Activated T-cell treated with anti-CD3 and anti-CD28 coated beads for 1 hour (primary cell): ENCODE results near the gene KIR2DL3.
"Not testable (repeated sequence)": the region's sequence is repeated elsewhere in the genome, so short reads cannot be mapped to it uniquely, and the experiment has no call there.

Experiments used
- DNase-seq: peaks from one replicate; pipeline ENCODE4 v3.0.0-alpha.2; 2020; ENCODE audit warnings: low read depth

The KIR2DL3 gene

GRCh38 chr19:54738306-54738705 lies at the start of gene KIR2DL3:
Gene KIR2DL3 (plus strand): TSS chr19:54738513. CDS start chr19:54738546, 33 bp downstream.
- not testable (repeated sequence) for DNase-seq

- no peak for DNase-seq
Observed at GRCh38 chr19:54691582-54692297, 46.6 kb upstream of the KIR2DL3 start.

GRCh38 chr19:54692298-54692615 lies 46.1 kb upstream of the KIR2DL3 start:
- DNase-seq: no peak

DNA sequence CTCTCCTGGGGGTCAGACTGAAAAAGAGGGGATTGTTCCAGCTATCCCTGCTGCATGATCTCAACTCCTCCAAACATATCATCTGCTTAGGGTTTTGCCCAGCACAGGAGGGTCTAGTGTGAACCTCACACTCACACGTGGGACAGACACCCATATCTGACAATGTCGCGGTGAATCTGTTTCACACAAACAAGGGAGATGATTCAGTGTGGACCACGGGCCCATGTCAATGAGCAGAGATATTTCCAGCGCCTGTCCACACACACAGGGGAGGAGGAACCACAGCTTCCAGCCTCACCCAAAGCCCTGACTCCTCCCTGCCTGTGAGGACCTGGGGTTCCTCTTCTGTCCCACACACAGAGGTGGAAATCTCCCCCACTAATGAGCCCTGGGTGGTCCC lies 43.7 kb upstream of the KIR2DL3 start:
- no peak for DNase-seq

DNA sequence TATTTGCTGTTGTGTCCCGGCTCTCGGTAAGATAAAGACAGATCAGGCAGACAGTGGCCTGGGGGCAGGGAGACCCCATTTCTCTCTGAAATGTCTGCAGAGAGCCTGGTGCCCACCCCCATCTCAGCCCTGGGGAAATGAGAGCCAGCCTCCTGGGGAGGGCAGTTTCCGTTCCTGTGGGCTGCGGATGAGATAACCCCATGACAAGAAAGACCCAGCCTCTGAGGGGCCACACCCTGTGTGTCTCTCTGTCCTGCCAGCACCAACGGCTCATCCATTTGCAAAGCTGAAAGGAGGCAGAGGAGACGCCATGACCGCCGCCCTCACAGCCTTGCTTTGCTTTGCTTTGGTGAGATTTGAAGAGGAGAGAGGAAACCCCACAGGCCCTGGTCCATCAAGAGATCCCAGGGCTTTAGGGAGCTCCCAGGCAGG lies 42.2 kb upstream of the KIR2DL3 start:
- DNase-seq: no peak

GRCh38 chr19:54696766-54697165 lies 41.5 kb upstream of the KIR2DL3 start:
- DNase-seq: no peak

DNA sequence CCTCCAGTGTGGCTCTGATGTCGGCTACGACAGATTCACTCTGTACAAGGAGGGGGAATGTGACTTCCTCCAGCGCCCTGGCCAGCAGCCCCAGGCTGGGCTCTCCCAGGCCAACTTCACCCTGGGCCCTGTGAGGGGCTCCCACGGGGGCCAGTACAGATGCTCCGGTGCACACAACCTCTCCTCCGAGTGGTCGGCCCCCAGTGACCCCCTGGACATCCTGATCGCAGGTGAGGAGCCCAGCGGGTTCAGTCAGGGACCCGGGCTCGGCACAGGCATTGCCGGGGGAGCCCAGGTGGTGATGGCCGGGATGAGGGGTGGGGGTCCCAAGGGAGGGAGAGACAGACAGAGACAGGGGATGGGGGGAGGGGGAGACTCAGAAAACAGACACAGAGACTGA lies 40.6 kb upstream of the KIR2DL3 start:
- not testable (repeated sequence) for DNase-seq

DNA sequence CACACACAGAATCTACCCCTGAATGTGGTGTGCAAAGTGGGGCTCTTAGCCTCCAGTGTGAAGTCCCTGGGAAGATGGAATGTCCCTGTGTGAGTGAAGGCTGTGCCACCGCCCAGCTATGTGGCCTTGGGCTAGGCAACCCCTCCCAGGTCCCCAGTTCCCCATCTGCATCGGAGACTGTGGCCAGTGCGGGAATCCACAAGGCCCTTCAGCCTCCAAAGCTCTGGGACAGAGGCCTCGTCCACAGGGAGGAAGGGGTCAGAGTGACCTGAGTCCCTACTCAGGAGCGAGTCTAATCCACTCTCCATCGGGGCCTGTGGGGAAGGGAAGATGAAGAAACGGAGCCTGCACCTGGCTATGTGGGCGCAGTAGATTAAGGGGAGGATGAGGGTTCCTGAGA lies 33.4 kb upstream of the KIR2DL3 start:
- DNase-seq: no peak

DNA sequence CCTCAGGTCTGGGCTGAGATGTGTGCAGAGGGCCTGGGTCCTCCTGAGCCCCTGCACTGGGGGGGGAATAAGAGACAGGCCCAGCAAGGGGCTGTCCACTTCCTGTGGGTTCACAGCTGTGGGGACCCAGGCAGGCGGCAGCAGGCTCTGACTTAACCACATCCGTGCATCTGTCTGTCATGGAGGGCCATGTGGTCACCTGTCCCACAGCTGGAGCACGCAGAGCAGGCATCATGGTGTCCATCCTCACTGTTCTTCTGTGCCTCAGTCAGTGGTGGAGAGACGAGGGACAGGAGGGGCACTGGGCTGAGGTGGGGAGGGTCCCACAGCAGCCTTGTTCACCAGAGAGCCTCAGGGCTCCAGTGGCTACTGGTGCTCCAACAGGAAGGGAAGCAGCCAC lies 30.4 kb upstream of the KIR2DL3 start:
- DNase-seq: no peak

- DNase-seq: no peak
Observed at GRCh38 chr19:54708781-54709180, 29.5 kb upstream of the KIR2DL3 start.

DNA sequence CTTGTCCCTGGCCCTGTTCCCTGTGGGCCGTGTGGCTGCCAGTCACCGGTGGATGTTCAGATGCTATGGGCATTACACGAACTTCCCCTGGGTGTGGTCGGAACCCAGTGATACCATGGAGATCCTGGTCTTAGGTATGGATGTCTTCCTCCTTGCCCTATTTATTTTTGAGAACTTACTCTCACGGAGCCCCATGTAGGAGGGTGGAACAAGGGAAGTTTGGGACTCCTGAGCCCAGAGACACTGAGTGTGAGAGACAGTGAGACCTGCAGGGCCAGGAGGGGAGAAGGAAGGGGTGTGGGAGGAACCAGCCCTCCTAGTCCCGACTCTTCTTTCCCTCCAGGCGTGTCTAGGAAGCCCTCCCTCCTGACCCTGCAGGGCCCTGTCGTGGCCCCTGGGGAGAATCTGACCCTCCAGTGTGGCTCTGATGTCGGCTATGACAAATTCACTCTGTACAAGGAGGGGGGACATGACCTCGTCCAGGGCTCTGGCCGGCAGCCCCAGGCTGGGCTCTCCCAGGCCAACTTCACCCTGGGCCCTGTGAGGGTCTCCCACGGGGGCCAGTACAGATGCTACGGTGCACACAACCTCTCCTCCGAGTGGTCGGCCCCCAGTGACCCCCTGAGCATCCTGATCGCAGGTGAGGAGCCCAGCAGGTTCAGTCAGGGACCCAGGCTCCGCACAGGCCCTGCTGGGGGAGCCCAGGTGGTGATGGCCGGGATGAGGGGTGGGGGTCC lies 28.9 kb upstream of the KIR2DL3 start:
- no peak for DNase-seq

DNA sequence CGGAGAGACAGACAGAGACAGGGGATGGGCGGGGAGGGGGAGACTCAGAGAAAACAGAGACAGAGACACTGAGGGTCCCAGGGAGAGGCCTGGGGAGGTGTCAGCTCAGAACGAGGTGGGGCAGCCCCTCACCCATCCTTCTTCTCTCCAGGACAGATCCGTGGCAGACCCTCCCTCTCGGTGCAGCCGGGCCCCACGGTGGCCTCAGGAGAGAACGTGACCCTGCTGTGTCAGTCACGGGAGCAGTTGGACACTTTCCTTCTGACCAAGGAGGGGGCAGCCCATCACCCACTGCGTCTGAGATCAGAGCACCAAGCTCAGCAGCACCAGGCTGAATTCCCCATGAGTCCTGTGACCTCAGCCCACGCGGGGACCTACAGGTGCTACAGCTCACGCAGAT lies 28.4 kb upstream of the KIR2DL3 start:
- not testable (repeated sequence) for DNase-seq

GRCh38 chr19:54724142-54724541 lies 14.2 kb upstream of the KIR2DL3 start, which contains the start of gene KIR3DL3:
Gene KIR3DL3 (plus strand): TSS chr19:54724442. CDS start chr19:54724497, 55 bp downstream.
- DNase-seq: no peak

- DNase-seq: no peak
Observed at GRCh38 chr19:54724644-54725043, 13.7 kb upstream of the KIR2DL3 start.

DNA sequence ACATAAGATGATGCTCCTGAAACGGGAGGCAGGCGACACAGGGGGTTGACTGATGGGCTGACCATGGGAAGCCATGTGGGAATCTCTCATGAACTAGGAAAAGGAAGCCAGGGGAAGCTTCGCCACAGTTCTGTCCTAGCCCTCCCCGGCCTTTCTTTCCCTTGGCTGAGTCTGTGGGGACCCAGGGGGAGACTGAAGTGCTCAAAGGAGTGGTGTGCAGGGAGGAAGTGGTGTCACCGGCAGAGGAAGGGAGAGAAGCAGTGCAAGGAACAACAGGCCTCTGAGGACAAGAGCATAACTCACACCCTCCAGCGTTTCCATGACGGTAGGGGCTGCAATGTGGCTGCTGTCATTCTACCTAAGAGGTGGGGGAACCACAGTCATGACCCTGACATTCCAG lies 13.0 kb upstream of the KIR2DL3 start:
- no peak for DNase-seq

DNA sequence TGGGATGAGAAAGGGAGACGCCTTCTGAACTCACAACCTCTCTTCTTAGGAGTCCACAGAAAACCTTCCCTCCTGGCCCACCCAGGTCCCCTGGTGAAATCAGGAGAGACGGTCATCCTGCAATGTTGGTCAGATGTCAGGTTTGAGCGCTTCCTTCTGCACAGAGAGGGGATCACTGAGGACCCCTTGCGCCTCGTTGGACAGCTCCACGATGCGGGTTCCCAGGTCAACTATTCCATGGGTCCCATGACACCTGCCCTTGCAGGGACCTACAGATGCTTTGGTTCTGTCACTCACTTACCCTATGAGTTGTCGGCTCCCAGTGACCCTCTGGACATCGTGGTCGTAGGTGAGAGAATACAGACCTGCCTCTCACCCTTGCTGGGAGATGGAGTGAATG lies 10.8 kb upstream of the KIR2DL3 start:
- DNase-seq: no peak

DNA sequence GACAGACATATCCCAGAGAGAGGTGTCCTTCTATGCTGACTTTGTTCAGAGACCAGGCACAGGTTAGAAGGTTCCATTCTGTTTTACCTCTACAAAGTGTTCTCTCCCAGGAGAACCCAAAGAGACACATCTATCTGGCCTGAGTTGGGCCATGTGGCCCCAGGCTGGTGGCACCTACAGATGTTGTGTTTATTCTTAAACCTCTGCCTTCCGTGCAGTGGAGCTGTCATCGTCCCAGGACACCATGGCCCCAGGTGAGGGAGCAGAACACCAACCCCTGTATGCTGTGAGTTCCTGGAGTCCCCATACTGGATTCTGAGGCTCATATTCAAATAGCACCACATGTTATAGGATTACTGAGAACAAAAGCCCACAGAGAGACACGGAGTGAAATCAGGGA lies 10.1 kb upstream of the KIR2DL3 start:
- DNase-seq: no peak

DNA sequence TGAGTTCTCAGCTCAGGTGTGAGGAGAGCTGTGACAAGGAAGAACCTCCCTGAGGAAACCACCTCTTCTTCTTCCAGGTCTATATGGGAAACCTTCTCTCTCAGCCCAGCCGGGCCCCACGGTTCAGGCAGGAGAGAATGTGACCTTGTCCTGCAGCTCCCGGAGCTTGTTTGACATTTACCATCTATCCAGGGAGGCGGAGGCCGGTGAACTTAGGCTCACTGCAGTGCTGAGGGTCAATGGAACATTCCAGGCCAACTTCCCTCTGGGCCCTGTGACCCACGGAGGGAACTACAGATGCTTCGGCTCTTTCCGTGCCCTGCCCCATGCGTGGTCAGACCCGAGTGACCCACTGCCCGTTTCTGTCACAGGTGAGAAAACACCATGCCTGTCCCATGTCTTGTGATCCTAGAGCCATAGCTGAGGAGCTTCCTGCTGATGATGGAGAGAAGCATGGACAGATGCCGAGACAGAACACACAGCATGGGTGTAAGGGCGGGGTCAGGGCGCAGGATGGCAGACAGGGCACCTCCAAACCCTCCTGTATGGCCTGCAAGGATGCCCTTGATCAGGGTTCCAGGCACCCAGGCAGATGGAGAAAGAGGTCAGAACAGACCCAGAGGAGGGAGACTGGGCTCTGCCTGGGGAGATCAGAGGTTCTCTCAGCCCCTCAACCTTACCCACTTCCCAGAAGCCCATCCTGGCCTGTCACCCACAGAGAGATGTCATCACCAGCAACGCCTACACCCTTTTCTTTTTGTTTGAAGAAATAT lies 8.7 kb upstream of the KIR2DL3 start:
- no peak for DNase-seq

GRCh38 chr19:54731191-54731590 lies 7.1 kb upstream of the KIR2DL3 start:
- DNase-seq: no peak

DNA sequence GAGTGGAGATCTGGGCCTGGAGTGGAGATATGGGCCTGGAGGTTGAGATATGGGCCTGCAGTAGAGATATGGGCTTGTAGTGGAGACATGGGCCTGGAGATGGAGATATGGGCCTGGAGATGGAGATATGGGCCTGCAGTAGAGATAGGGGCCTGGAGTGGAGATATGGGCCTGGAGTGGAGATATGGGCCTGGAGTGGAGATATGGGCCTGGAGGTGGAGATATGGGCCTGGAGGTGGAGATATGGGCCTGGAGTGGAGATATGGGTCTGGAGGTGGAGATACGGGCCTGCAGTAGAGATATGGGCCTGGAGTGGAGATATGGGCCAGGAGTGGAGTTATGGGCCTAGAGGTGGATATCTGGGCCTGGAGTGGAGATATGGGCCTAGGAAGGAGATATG lies 402 bp downstream of the KIR2DL3 start:
- no peak for DNase-seq

- no peak for DNase-seq
Observed at GRCh38 chr19:54739587-54740497, 1.5 kb downstream of the KIR2DL3 start.

GRCh38 chr19:54741950-54742349 lies 3.6 kb downstream of the KIR2DL3 start:
- not testable (repeated sequence) for DNase-seq
